ENCODE data around the gene DHFR. TPM values are rescaled to one million over a fixed set of nuclear protein-coding genes. Genes with fewer than 3 reads are reported as not detected.

Gene DHFR
- total RNA-seq, 4 donors from 2014 or later: 6.2 to 22.7 (median 13.4) TPM

GRCh38 chr5:80600943-80601693 is 53.7 kb downstream of the DHFR start:
- TF ChIP-seq CTCF (IDR thresholded peaks at IDR 0.05) (no peak), POLR2A (IDR thresholded peaks at IDR 0.05) (no peak)
- intact Hi-C loops (cut with DNase I): no loop called here
- Histone ChIP-seq H3K4me3 (no peak overlapping the region), H3K27ac (no peak overlapping the region), H3K9me3 (no peaks in the 10 kb centered on the region), H3K36me3 (no peaks in the 10 kb centered on the region), H3K27me3 (no peaks in the 10 kb centered on the region), H3K4me1 (no peaks in the 10 kb centered on the region)
- WGBS, 2 donors: 80 to 83% methylated on average over 2 of the region's 2 CpGs
- DNase-seq: no peak

- Histone ChIP-seq H3K4me3 (no peak overlapping the region), H3K4me1 (no peaks in the 10 kb centered on the region), H3K27me3 (no peaks in the 10 kb centered on the region), H3K27ac (no peak overlapping the region), H3K9me3 (no peaks in the 10 kb centered on the region), H3K36me3 (no peaks in the 10 kb centered on the region)
- 70 to 72% methylated on average over 6 to 7 of the region's 7 CpGs for WGBS, 2 donors
- TF ChIP-seq CTCF (IDR thresholded peaks at IDR 0.05) (no peak), POLR2A (IDR thresholded peaks at IDR 0.05) (no peak)
- no peak for DNase-seq
- intact Hi-C loops (cut with DNase I): no loop called here
Observed at GRCh38 chr5:80597500-80597899, 57.3 kb downstream of the DHFR start.

GRCh38 chr5:80594810-80595209 is 60.0 kb downstream of the DHFR start:
- TF ChIP-seq POLR2A (IDR thresholded peaks at IDR 0.05) (no peak), CTCF (IDR thresholded peaks at IDR 0.05) (no peak)
- H3K27ac ChIP-seq: no peak overlapping the region
- DNase-seq: no peak

GRCh38 chr5:80592761-80593160 is 62.0 kb downstream of the DHFR start:
- intact Hi-C loops (cut with DNase I): no loop called here
- Histone ChIP-seq H3K27me3 (no peaks in the 10 kb centered on the region), H3K9me3 (no peaks in the 10 kb centered on the region), H3K4me1 (no peaks in the 10 kb centered on the region), H3K36me3 (no peaks in the 10 kb centered on the region), H3K4me3 (no peak overlapping the region), H3K27ac (no peak overlapping the region)
- 80 to 88% methylated on average over 2 of the region's 2 CpGs for WGBS, 2 donors
- TF ChIP-seq CTCF (IDR thresholded peaks at IDR 0.05): no peak
- no peak for DNase-seq

More at GRCh38 chr5:80594810-80595209, 60.0 kb downstream of the DHFR start:
- no peak overlapping the region for H3K4me3 ChIP-seq
- H3K36me3 ChIP-seq: no peaks in the 10 kb centered on the region
- H3K4me1 ChIP-seq: no peaks in the 10 kb centered on the region
- WGBS, 2 donors: 63 to 86% methylated on average over 2 of the region's 2 CpGs
- intact Hi-C loops (cut with DNase I): no loop called here
- no peaks in the 10 kb centered on the region for H3K27me3 ChIP-seq
- H3K9me3 ChIP-seq: no peaks in the 10 kb centered on the region

GRCh38 chr5:80592105-80592504 is 62.7 kb downstream of the DHFR start:
- no peak for DNase-seq
- Histone ChIP-seq H3K9me3 (no peaks in the 10 kb centered on the region), H3K27ac (no peak overlapping the region), H3K27me3 (no peaks in the 10 kb centered on the region), H3K4me3 (no peak overlapping the region), H3K36me3 (no peaks in the 10 kb centered on the region), H3K4me1 (no peaks in the 10 kb centered on the region)
- WGBS, 2 donors: 47 to 77% methylated on average over 1 of the region's 1 CpG
- intact Hi-C loops (cut with DNase I): no loop called here
- TF ChIP-seq CTCF (IDR thresholded peaks at IDR 0.05) (no peak), POLR2A (IDR thresholded peaks at IDR 0.05) (no peak)

All from esophagus squamous epithelium (tissue), 5 donors.